ENCODE results near the gene KIAA0825. TPM values are rescaled to one million over a fixed set of nuclear protein-coding genes. Genes with fewer than 3 reads are reported as not detected.

The KIAA0825 gene
- total RNA-seq, 1 donor from 2014 or later, result 2.0 TPM

DNA sequence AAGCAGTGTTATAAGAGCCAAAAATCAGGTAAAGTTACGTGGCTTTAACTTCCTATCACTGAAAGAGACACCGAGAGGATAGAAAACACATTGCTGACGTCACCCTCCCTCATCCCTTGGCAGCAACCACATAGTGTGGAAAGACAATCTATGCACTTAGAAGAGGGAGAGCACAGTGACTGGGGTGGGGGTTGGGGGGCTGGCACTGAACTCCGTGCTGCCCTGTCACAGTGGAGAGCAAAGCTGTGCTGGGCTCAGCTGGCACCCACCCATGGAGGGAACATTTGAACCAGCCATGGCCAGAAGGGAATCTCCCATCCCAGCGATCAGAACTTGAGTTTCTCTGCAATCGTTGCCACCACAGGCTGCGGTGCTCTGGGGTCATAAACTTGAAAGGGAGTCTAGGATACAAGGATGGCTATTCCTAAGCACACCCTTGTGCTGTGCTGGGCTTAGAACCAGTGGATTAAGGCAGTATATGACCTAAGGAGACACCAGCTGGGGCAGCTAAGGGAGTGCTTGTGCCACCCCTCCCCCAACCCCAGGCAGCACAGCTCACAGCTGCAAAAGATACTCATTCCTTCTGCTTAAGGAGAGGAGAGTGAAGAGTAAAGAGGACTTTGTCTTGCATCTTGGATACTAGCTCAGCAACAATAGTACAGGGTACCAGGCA, 73.4 kb downstream of the KIAA0825 start:
- Mint-ChIP-seq H3K36me3 (ENCODE audit: low read depth, unreplicated experiment) (peaks cover 12% of the 10 kb centered on the region), H3K4me3 (ENCODE audit: unreplicated experiment) (no peak overlapping the region), H3K9me3 (ENCODE audit: unreplicated experiment) (peaks cover 2% of the 10 kb centered on the region), H3K27ac (ENCODE audit: unreplicated experiment) (no peak overlapping the region), H3K27me3 (ENCODE audit: unreplicated experiment) (peaks cover 3% of the 10 kb centered on the region), H3K4me1 (ENCODE audit: unreplicated experiment) (no peaks in the 10 kb centered on the region)
- no peak for TF ChIP-seq CTCF (IDR thresholded peaks at IDR 0.05; ENCODE audit: unreplicated experiment)
- no peak for DNase-seq (ENCODE audit: low spot score)

DNA sequence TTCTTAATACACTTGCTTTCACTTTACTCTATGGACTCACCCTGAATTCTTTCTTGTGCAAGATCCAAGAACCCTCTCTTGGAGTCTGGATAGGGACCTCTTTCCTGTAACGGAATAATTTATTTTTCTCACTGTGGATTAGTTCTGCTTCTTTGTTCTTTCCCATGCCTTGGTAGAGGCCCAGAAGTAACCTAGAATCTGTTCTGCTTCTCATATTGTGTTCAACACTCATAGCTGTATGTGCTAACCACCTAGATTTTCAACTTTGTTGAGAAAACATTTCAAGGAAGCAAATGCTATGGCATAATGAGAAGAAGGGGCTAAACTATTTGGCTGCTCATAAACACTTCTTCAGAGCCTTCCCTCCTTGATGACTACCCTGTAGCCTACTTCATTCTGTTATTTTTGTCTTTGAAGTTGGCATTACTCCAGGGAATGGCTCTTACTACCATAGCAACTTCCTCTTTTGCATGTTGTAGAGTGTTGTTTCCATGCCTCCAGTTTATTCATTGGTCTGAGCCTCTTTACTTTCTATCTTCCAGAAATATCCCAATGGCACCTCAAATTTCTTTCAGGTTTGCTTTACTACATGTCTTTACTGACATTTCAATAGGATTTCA, 74.3 kb downstream of the KIAA0825 start:
- Mint-ChIP-seq H3K9me3 (ENCODE audit: unreplicated experiment) (peaks cover 3% of the 10 kb centered on the region), H3K27ac (ENCODE audit: unreplicated experiment) (no peak overlapping the region), H3K4me1 (ENCODE audit: unreplicated experiment) (no peaks in the 10 kb centered on the region), H3K36me3 (ENCODE audit: low read depth, unreplicated experiment) (peaks cover 15% of the 10 kb centered on the region), H3K4me3 (ENCODE audit: unreplicated experiment) (no peak overlapping the region), H3K27me3 (ENCODE audit: unreplicated experiment) (peaks cover 4% of the 10 kb centered on the region)
- no peak for DNase-seq (ENCODE audit: low spot score)
- TF ChIP-seq CTCF (IDR thresholded peaks at IDR 0.05; ENCODE audit: unreplicated experiment), result no peak

DNA sequence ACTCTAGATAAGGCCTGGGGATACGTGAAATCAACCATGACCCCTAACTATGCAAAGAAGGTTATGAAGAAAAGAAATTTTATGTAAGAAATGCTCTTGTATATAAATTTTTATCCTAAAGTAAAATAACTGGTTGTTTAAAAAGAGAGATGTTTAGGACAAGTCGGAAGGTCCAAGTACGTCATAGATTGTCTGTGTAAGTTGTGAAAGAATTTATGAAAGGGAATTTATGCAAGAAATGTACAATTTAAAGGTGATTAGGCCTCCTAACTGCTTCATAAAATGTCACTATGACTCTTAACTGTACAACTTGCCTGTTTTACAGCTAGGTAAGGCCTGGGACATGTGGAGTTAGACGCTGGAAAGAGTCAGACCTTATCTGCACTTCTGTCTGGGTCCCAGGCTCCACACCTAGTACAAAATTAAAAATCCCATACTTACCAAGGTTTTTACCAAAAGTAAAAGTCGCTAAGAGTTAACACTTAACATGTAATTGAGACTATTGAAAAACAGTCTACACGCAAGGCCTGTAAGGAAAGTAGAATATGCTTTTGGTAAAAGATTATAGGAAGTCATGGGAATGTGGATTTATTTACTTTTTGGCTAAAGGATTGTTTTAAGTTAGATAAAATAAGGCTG, 77.4 kb downstream of the KIAA0825 start:
- no peak overlapping the region for H3K4me3 Mint-ChIP-seq (ENCODE audit: unreplicated experiment)
- DNase-seq (ENCODE audit: low spot score), result no peak
- H3K9me3 Mint-ChIP-seq (ENCODE audit: unreplicated experiment), result peaks cover 3% of the 10 kb centered on the region
- H3K27me3 Mint-ChIP-seq (ENCODE audit: unreplicated experiment), result peaks cover 3% of the 10 kb centered on the region
- peaks cover 15% of the 10 kb centered on the region for H3K36me3 Mint-ChIP-seq (ENCODE audit: low read depth, unreplicated experiment)
- no peak for TF ChIP-seq CTCF (IDR thresholded peaks at IDR 0.05; ENCODE audit: unreplicated experiment)
- no peak overlapping the region for H3K27ac Mint-ChIP-seq (ENCODE audit: unreplicated experiment)
- H3K4me1 Mint-ChIP-seq (ENCODE audit: unreplicated experiment), result no peaks in the 10 kb centered on the region

- TF ChIP-seq CTCF (IDR thresholded peaks at IDR 0.05; ENCODE audit: unreplicated experiment), result no peak
- Mint-ChIP-seq H3K4me3 (ENCODE audit: unreplicated experiment) (no peak overlapping the region), H3K4me1 (ENCODE audit: unreplicated experiment) (no peaks in the 10 kb centered on the region), H3K36me3 (ENCODE audit: low read depth, unreplicated experiment) (peaks cover 11% of the 10 kb centered on the region), H3K27ac (ENCODE audit: unreplicated experiment) (no peak overlapping the region), H3K27me3 (ENCODE audit: unreplicated experiment) (peaks cover 2% of the 10 kb centered on the region), H3K9me3 (ENCODE audit: unreplicated experiment) (peaks cover 3% of the 10 kb centered on the region)
- DNase-seq (ENCODE audit: low spot score), result no peak
These were observed 80.1 kb downstream of the KIAA0825 start for GRCh38 chr5:94538260-94538659.

DNA sequence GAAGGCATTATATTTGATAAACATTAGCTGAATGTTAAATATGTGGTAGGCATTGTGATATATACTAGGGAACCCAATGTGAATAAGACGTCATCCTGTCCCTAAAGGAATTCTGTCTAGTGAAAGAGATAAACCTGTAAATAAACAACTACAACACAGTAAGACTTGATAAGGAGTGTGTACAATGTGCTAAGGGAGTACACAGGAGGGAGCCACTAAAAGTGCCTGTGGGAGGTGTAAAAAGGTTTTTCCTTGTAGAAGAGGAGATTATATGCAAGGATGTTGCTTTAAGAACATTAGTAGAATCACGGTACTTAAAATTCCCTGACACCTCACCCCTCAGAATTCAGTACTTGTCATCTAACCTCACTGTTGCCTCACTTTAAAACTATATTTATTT, 91.7 kb downstream of the KIAA0825 start:
- no peaks in the 10 kb centered on the region for H3K36me3 Mint-ChIP-seq (ENCODE audit: low read depth, unreplicated experiment)
- peaks cover 3% of the 10 kb centered on the region for H3K4me1 Mint-ChIP-seq (ENCODE audit: unreplicated experiment)
- no peak overlapping the region for H3K4me3 Mint-ChIP-seq (ENCODE audit: unreplicated experiment)
- TF ChIP-seq CTCF (IDR thresholded peaks at IDR 0.05; ENCODE audit: unreplicated experiment), result no peak
- H3K9me3 Mint-ChIP-seq (ENCODE audit: unreplicated experiment), result no peaks in the 10 kb centered on the region
- no peaks in the 10 kb centered on the region for H3K27me3 Mint-ChIP-seq (ENCODE audit: unreplicated experiment)
- DNase-seq (ENCODE audit: low spot score), result no peak
- no peak overlapping the region for H3K27ac Mint-ChIP-seq (ENCODE audit: unreplicated experiment)
